Measurements from ENCODE around the gene SLC12A9.

SLC12A9 gene

DNA sequence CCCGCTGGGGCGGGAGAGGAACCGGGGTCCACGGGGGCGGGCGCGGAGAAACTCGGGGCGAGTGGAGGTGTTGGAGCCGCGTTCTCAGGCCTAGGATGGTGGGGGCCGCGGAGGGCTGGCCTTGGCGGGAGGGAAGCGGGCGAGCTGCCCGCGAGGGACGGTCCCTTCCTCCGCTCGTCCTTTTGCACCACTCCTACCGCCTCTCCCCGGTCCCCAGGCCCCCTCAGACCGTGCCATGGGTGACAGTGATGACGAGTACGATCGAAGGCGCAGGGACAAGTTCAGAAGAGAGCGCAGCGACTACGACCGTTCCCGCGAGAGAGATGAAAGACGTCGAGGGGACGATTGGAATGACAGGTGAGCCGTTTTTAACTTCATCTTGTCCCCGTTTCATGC is 22.8 kb downstream of the SLC12A9 start:
- Histone ChIP-seq H3K27ac (ENCODE audit: low read length) (peak overlapping the region; percentile 83), H4K20me1 (ENCODE audit: insufficient read depth, low read length) (peaks cover 43% of the 10 kb centered on the region), H3K9ac (ENCODE audit: low read length) (peak overlapping the region; percentile 99), H3K27me3 (ENCODE audit: low read depth, low read length) (no peaks in the 10 kb centered on the region), H3K4me1 (ENCODE audit: low read length) (peaks cover 16% of the 10 kb centered on the region), H3K4me3 (ENCODE audit: low read length) (peak overlapping the region; percentile 94), H3K36me3 (replicated peaks; ENCODE audit: low read depth, low read length) (peaks cover 63% of the 10 kb centered on the region), H3K4me2 (ENCODE audit: low read length) (peak overlapping the region; percentile 79), H3K9me3 (ENCODE audit: insufficient read depth, low read length) (no peaks in the 10 kb centered on the region), H3K79me2 (ENCODE audit: low read length) (peaks cover 63% of the 10 kb centered on the region), H2AFZ (ENCODE audit: low read depth, low read length) (no peak overlapping the region)
- no peak for TF ChIP-seq EZH2phosphoT487 (IDR thresholded peaks at IDR 0.05; ENCODE audit: low read depth)
- TF ChIP-seq, protein P1, sequence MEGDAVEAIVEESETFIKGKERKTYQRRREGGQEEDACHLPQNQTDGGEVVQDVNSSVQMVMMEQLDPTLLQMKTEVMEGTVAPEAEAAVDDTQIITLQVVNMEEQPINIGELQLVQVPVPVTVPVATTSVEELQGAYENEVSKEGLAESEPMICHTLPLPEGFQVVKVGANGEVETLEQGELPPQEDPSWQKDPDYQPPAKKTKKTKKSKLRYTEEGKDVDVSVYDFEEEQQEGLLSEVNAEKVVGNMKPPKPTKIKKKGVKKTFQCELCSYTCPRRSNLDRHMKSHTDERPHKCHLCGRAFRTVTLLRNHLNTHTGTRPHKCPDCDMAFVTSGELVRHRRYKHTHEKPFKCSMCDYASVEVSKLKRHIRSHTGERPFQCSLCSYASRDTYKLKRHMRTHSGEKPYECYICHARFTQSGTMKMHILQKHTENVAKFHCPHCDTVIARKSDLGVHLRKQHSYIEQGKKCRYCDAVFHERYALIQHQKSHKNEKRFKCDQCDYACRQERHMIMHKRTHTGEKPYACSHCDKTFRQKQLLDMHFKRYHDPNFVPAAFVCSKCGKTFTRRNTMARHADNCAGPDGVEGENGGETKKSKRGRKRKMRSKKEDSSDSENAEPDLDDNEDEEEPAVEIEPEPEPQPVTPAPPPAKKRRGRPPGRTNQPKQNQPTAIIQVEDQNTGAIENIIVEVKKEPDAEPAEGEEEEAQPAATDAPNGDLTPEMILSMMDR (IDR thresholded peaks at IDR 0.05; ENCODE audit: low read depth, low read length), result no peak

DNA sequence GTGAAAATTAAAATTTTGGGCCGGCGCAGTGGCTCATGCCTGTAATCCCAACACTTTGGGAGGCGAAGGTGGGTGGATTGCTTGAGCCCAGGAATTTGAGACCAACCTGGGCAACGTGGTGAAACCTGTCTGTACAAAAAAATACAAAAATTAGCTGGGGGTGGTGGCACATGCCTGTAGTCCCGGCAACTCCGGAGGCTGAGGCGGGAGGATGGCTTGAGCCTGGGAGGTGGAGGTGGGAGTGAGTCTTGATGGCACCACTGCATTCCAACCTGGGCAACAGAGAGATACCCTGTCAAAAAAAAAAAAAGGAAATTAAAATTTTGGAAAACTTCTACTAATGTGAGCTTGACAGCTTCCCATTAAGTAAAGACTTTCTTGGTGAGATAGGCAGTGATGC is 25.5 kb downstream of the SLC12A9 start:
- no peak for TF ChIP-seq EZH2phosphoT487 (IDR thresholded peaks at IDR 0.05; ENCODE audit: low read depth)
- TF ChIP-seq, protein P1 (IDR thresholded peaks at IDR 0.05; ENCODE audit: low read depth, low read length), result no peak

DNA sequence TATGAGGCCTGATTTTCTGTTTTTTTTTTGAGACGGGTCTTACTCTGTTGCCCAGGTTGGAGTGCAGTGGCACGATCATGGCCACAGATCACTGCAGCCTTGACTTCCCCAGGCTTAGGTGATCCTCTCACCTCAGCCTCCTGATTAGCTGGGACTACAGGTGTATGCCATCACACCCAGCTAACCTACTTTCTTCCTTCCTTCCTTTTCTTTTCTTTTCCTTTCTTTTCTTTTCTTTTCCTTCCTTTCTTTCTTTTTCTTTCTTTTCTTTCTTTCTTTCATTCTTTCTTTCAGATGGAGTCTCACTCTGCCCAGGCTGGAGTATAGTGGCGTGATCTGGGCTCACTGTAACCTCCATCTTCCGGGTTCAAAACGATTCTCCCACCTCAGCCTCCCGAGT is 26.2 kb downstream of the SLC12A9 start:
- H3K4me2 ChIP-seq (ENCODE audit: low read length), result no peak overlapping the region
- H3K27me3 ChIP-seq (ENCODE audit: low read depth, low read length), result no peaks in the 10 kb centered on the region
- H3K4me1 ChIP-seq (ENCODE audit: low read length), result peaks cover 16% of the 10 kb centered on the region
- H3K27ac ChIP-seq (ENCODE audit: low read length), result no peak overlapping the region
- no peak for TF ChIP-seq EZH2phosphoT487 (IDR thresholded peaks at IDR 0.05; ENCODE audit: low read depth)
- TF ChIP-seq, protein P1 (IDR thresholded peaks at IDR 0.05; ENCODE audit: low read depth, low read length), result no peak
- H3K9me3 ChIP-seq (ENCODE audit: insufficient read depth, low read length), result no peaks in the 10 kb centered on the region
- no peak overlapping the region for H2AFZ ChIP-seq (ENCODE audit: low read depth, low read length)
- H3K79me2 ChIP-seq (ENCODE audit: low read length), result peaks cover 90% of the 10 kb centered on the region
- H3K4me3 ChIP-seq (ENCODE audit: low read length), result no peak overlapping the region
- peaks cover 74% of the 10 kb centered on the region for H3K36me3 ChIP-seq (replicated peaks; ENCODE audit: low read depth, low read length)
- H3K9ac ChIP-seq (ENCODE audit: low read length), result no peak overlapping the region
- peaks cover 61% of the 10 kb centered on the region for H4K20me1 ChIP-seq (ENCODE audit: insufficient read depth, low read length)

More for the DNA sequence above, 25.5 kb downstream of the SLC12A9 start:
- H3K27ac ChIP-seq (ENCODE audit: low read length), result no peak overlapping the region
- peaks cover 57% of the 10 kb centered on the region for H4K20me1 ChIP-seq (ENCODE audit: insufficient read depth, low read length)
- H3K27me3 ChIP-seq (ENCODE audit: low read depth, low read length), result no peaks in the 10 kb centered on the region
- peaks cover 85% of the 10 kb centered on the region for H3K79me2 ChIP-seq (ENCODE audit: low read length)
- H3K36me3 ChIP-seq (replicated peaks; ENCODE audit: low read depth, low read length), result peaks cover 72% of the 10 kb centered on the region
- H3K4me1 ChIP-seq (ENCODE audit: low read length), result peaks cover 16% of the 10 kb centered on the region
- no peaks in the 10 kb centered on the region for H3K9me3 ChIP-seq (ENCODE audit: insufficient read depth, low read length)
- no peak overlapping the region for H3K4me3 ChIP-seq (ENCODE audit: low read length)
- no peak overlapping the region for H3K9ac ChIP-seq (ENCODE audit: low read length)
- no peak overlapping the region for H3K4me2 ChIP-seq (ENCODE audit: low read length)
- H2AFZ ChIP-seq (ENCODE audit: low read depth, low read length), result no peak overlapping the region

DNA sequence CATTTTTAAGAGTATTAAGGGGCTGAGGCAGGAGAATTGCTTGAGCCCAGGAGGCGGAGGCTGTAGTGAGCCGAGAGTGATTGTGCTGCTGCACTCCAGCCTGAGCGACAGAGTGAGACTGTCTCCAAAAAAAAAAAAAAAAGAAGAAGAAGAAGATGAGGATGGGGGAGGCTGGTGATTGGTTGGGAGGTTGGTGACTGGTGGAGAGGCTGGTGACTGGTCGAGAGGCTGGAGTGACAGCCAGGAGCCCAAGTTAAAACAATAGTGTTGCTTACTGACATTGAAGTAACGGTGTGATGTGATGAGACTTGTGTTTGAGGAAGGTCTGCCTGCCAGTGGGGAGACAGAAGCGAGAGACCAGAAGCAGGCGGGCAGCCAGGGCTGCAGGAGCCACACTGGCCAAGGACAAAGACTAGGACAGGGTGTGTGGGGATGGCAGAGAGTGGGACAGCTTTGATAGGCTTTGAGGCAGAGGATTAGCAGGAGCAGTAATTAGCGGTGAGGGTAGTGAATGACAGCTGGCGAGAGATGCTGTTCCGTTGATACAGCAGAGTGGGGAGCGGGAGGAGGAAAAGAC is 27.3 kb downstream of the SLC12A9 start:
- Histone ChIP-seq H2AFZ (ENCODE audit: low read depth, low read length) (no peak overlapping the region), H3K9ac (ENCODE audit: low read length) (no peak overlapping the region), H3K27me3 (ENCODE audit: low read depth, low read length) (no peaks in the 10 kb centered on the region), H3K36me3 (replicated peaks; ENCODE audit: low read depth, low read length) (peaks cover 76% of the 10 kb centered on the region), H3K4me1 (ENCODE audit: low read length) (peaks cover 10% of the 10 kb centered on the region), H3K9me3 (ENCODE audit: insufficient read depth, low read length) (no peaks in the 10 kb centered on the region), H4K20me1 (ENCODE audit: insufficient read depth, low read length) (peaks cover 63% of the 10 kb centered on the region), H3K79me2 (ENCODE audit: low read length) (peaks cover 84% of the 10 kb centered on the region), H3K4me2 (ENCODE audit: low read length) (no peak overlapping the region), H3K4me3 (ENCODE audit: low read length) (no peak overlapping the region), H3K27ac (ENCODE audit: low read length) (no peak overlapping the region)
- TF ChIP-seq EZH2phosphoT487 (IDR thresholded peaks at IDR 0.05; ENCODE audit: low read depth), result no peak
- TF ChIP-seq, protein P1 (IDR thresholded peaks at IDR 0.05; ENCODE audit: low read depth, low read length), result no peak

All from OCI-LY3 (cell line).